GM23338 (cell line): ENCODE results near the gene ELP2. TPM values are rescaled to one million over a fixed set of nuclear protein-coding genes. Genes with fewer than 3 reads are reported as not detected.

Experiments used
- ATAC-seq: fragments of 200-7000 bp; cut with Tn5 transposase; 3 replicates; pipeline ENCODE4 v1.9.1; 2020
- DNase-seq: peaks from one replicate; pipeline ENCODE4 v3.0.0-alpha.2; 2015; ENCODE audit warnings: low spot score
- H2AFZ ChIP-seq: fragments of 200-600 bp; sonication (generic); 2 replicates; pipeline ENCODE4 v1.8.0; 2016; ENCODE audit warnings: antibody characterized with exemption, mild to moderate bottlenecking, moderate library complexity
- H3F3A ChIP-seq: fragments of 200-600 bp; sonication (generic); replicated peaks from 2 replicates; pipeline ENCODE4 v1.8.0; 2017; ENCODE audit warnings: antibody characterized with exemption, mixed run types, low read depth
- H3K27ac ChIP-seq: fragments of 200-600 bp; sonication (generic); 2 replicates; pipeline ENCODE4 v1.6.1; 2016; ENCODE audit warnings: low read depth
- H3K27me3 ChIP-seq: fragments of 200-600 bp; sonication (generic); 2 replicates; pipeline ENCODE4 v1.8.0; 2016; ENCODE audit warnings: mild to moderate bottlenecking, mixed run types, moderate library complexity; ENCODE audit not compliant: insufficient read depth
- H3K36me3 ChIP-seq: fragments of 200-600 bp; sonication (generic); 2 replicates; pipeline ENCODE4 v1.8.0; 2016; ENCODE audit warnings: mild to moderate bottlenecking; ENCODE audit not compliant: insufficient read depth
- H3K4me1 ChIP-seq: fragments of 200-600 bp; sonication (generic); 2 replicates; pipeline ENCODE4 v1.8.0; 2016; ENCODE audit warnings: mild to moderate bottlenecking, moderate library complexity; ENCODE audit not compliant: insufficient read depth
- H3K4me2 ChIP-seq: fragments of 200-600 bp; sonication (generic); 2 replicates; pipeline ENCODE4 v1.7.1; 2017; ENCODE audit warnings: mixed run types
- H3K4me3 ChIP-seq: fragments of 200-600 bp; sonication (generic); 2 replicates; pipeline ENCODE4 v1.6.1; 2016; ENCODE audit warnings: mixed run types
- H3K79me2 ChIP-seq: fragments of 200-600 bp; sonication (generic); replicated peaks from 2 replicates; pipeline ENCODE4 v1.8.0; 2017; ENCODE audit warnings: mild to moderate bottlenecking; ENCODE audit not compliant: insufficient read depth
- H3K9me2 ChIP-seq: fragments of 200-600 bp; sonication (generic); 2 replicates; pipeline ENCODE4 v1.8.0; 2017; ENCODE audit not compliant: insufficient read depth
- H4K20me1 ChIP-seq: fragments of 200-600 bp; sonication (generic); replicated peaks from 2 replicates; pipeline ENCODE4 v1.8.0; 2017; ENCODE audit warnings: mild to moderate bottlenecking; ENCODE audit not compliant: insufficient read depth
- H3K27ac Mint-ChIP-seq: 2 replicates; pipeline ENCODE4 v1.8.0; 2020; ENCODE audit warnings: inconsistent platforms, mild to moderate bottlenecking, moderate library complexity, mixed read lengths
- H3K27me3 Mint-ChIP-seq: 3 replicates; pipeline ENCODE4 v1.8.0; 2022; ENCODE audit warnings: low read depth, mild to moderate bottlenecking, moderate library complexity, mixed read lengths, inconsistent platforms; ENCODE audit not compliant: insufficient read depth, poor library complexity
- H3K36me3 Mint-ChIP-seq: 3 replicates; pipeline ENCODE4 v1.8.0; 2021; ENCODE audit warnings: low read depth, mild to moderate bottlenecking, inconsistent platforms, moderate library complexity, mixed read lengths
- H3K4me1 Mint-ChIP-seq: 3 replicates; pipeline ENCODE4 v1.8.0; 2020; ENCODE audit warnings: mild to moderate bottlenecking, inconsistent platforms, mixed read lengths
- H3K4me3 Mint-ChIP-seq: 3 replicates; pipeline ENCODE4 v1.8.0; 2021; ENCODE audit warnings: moderate library complexity, mild to moderate bottlenecking, inconsistent platforms, mixed read lengths
- H3K9me3 Mint-ChIP-seq: 3 replicates; pipeline ENCODE4 v1.8.0; 2020; ENCODE audit warnings: moderate library complexity, mild to moderate bottlenecking, inconsistent platforms, mixed read lengths
- CREB1 ChIP-seq: fragments of 250-450 bp; sonication (Bioruptor Pico); IDR thresholded peaks from 2 replicates; pipeline ENCODE4 v1.5.0; 2020; ENCODE audit warnings: low read depth, mild to moderate bottlenecking, moderate library complexity
- EZH2 ChIP-seq: fragments of 200-600 bp; sonication (generic); IDR thresholded peaks from one replicate; pipeline ENCODE4 v1.8.0; 2017; ENCODE audit warnings: antibody characterized with exemption, mild to moderate bottlenecking, low read depth; ENCODE audit not compliant: unreplicated experiment
- EZH2phosphoT487 ChIP-seq: fragments of 200-600 bp; sonication (generic); IDR thresholded peaks from one replicate; pipeline ENCODE4 v1.8.1; 2018; ENCODE audit warnings: antibody characterized with exemption; ENCODE audit not compliant: unreplicated experiment
- JUNB ChIP-seq: IDR thresholded peaks from one replicate; pipeline ENCODE4 v1.6.1; 2016; ENCODE audit warnings: antibody characterized with exemption; ENCODE audit not compliant: unreplicated experiment
- NANOG ChIP-seq: IDR thresholded peaks from 2 replicates; pipeline ENCODE4 v1.6.1; 2016; ENCODE audit warnings: antibody characterized with exemption, borderline replicate concordance
- POLR2AphosphoS5 ChIP-seq: IDR thresholded peaks from 2 replicates; pipeline ENCODE4 v1.6.1; 2016; ENCODE audit warnings: antibody characterized with exemption, low read depth
- STAT1 ChIP-seq: IDR thresholded peaks from one replicate; pipeline ENCODE4 v1.6.1; 2016; ENCODE audit warnings: antibody characterized with exemption; ENCODE audit not compliant: unreplicated experiment
- ZNF114 ChIP-seq: fragments of 250-450 bp; sonication (Bioruptor Pico); IDR thresholded peaks from 2 replicates; pipeline ENCODE4 v1.5.0; 2020; ENCODE audit warnings: mild to moderate bottlenecking, moderate library complexity
- ZNF331 ChIP-seq: fragments of 250-450 bp; sonication (Bioruptor Pico); IDR thresholded peaks from 2 replicates; pipeline ENCODE4 v1.5.0; 2020; ENCODE audit warnings: low read depth, mild to moderate bottlenecking, moderate library complexity
- polyA plus RNA-seq: library from polyadenylated mRNA; unstranded; fragments of >200 nt; fragmentation: Nextera tagmentation; extraction: Ambion mirVana; gene quantifications from 2 replicates; pipeline ENCODE4 v1.2.1, GENCODE V29; 2016
- total RNA-seq: library from RNA; depleted of rRNA; stranded (reverse); fragments of >200 nt; shearing (Covaris generic); gene quantifications from 2 replicates; pipeline ENCODE4 v1.2.3, GENCODE V29; 2014
- TF ChIP-seq, protein P1 (sequence below), 2 experiments: fragments of 200-600 bp in 1 of 2; sonication (generic) in 1 of 2; conservative IDR thresholded peaks; 2 replicates each; pipeline versions ENCODE4 v1.5.1 to v1.6.1; 2016 to 2017; ENCODE audit warnings: antibody characterized with exemption in 2 of 2, low read depth in 2 of 2, mild to moderate bottlenecking in 2 of 2, moderate library complexity in 1 of 2
- TF ChIP-seq, protein P2 (sequence below): IDR thresholded peaks from one replicate; pipeline ENCODE4 v1.6.1; 2018; ENCODE audit warnings: antibody characterized with exemption; ENCODE audit not compliant: unreplicated experiment
- TF ChIP-seq, protein P3 (sequence below): fragments of 250-450 bp; sonication (Bioruptor Pico); IDR thresholded peaks from 2 replicates; pipeline ENCODE4 v1.5.0; 2020; ENCODE audit warnings: mild to moderate bottlenecking, moderate library complexity
- TF ChIP-seq, protein P4 (sequence below): IDR thresholded peaks from 2 replicates; pipeline ENCODE4 v1.6.1; 2016; ENCODE audit warnings: antibody characterized with exemption

The ELP2 gene
- total and polyA plus RNA-seq, 2 experiments from 2014 or later = 119 to 135 TPM

DNA sequence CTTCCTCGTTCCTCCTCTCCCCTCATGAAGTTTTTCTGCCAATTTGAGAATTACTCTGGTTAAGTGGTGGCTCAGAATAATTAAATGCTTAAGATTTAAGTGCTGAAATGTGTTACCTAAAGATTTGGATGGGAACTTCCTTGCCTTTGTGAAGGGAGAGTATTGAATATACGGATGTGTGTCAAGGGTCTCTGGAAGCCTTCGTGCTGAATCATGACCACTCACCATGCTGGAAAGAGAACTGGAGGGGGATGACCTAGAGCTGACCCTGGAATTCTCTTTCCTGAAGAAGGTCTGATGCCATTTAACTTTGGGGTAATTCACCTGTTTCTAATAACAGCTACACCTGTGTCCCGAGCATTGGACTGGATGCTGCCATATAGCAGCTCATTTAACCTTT is 59.8 kb downstream of the ELP2 start:
- ATAC-seq = no peak
- Mint-ChIP-seq H3K27me3 (peaks cover 31% of the 10 kb centered on the region), H3K27ac (no peak overlapping the region), H3K9me3 (no peaks in the 10 kb centered on the region), H3K36me3 (peaks cover 19% of the 10 kb centered on the region), H3K4me3 (peak overlapping the region; percentile 92; the same call in 2 of the 3 replicates), H3K4me1 (peaks cover 28% of the 10 kb centered on the region)
- Histone ChIP-seq H3K27me3 (peaks cover 44% of the 10 kb centered on the region), H2AFZ (no peak overlapping the region), H3K4me3 (no peak overlapping the region), H3K4me2 (peak overlapping the region; percentile 99), H3K27ac (no peak overlapping the region), H3K36me3 (no peaks in the 10 kb centered on the region), H3K4me1 (peaks cover 14% of the 10 kb centered on the region), H3K9me2 (no peaks in the 10 kb centered on the region), H3F3A (peaks cover 12% of the 10 kb centered on the region), H4K20me1 (peaks cover 20% of the 10 kb centered on the region), H3K79me2 (peaks cover 11% of the 10 kb centered on the region; the same call in 1 of the 2 replicates)
- no peak for TF ChIP-seq JUNB
- TF ChIP-seq, protein P1, sequence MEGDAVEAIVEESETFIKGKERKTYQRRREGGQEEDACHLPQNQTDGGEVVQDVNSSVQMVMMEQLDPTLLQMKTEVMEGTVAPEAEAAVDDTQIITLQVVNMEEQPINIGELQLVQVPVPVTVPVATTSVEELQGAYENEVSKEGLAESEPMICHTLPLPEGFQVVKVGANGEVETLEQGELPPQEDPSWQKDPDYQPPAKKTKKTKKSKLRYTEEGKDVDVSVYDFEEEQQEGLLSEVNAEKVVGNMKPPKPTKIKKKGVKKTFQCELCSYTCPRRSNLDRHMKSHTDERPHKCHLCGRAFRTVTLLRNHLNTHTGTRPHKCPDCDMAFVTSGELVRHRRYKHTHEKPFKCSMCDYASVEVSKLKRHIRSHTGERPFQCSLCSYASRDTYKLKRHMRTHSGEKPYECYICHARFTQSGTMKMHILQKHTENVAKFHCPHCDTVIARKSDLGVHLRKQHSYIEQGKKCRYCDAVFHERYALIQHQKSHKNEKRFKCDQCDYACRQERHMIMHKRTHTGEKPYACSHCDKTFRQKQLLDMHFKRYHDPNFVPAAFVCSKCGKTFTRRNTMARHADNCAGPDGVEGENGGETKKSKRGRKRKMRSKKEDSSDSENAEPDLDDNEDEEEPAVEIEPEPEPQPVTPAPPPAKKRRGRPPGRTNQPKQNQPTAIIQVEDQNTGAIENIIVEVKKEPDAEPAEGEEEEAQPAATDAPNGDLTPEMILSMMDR (conservative IDR thresholded peaks at IDR 0.05; ENCODE audit: low read depth in 2 of 2) = no peak
- TF ChIP-seq ZNF331 (CRISPR knock-in tag) = no peak
- TF ChIP-seq, protein P2, sequence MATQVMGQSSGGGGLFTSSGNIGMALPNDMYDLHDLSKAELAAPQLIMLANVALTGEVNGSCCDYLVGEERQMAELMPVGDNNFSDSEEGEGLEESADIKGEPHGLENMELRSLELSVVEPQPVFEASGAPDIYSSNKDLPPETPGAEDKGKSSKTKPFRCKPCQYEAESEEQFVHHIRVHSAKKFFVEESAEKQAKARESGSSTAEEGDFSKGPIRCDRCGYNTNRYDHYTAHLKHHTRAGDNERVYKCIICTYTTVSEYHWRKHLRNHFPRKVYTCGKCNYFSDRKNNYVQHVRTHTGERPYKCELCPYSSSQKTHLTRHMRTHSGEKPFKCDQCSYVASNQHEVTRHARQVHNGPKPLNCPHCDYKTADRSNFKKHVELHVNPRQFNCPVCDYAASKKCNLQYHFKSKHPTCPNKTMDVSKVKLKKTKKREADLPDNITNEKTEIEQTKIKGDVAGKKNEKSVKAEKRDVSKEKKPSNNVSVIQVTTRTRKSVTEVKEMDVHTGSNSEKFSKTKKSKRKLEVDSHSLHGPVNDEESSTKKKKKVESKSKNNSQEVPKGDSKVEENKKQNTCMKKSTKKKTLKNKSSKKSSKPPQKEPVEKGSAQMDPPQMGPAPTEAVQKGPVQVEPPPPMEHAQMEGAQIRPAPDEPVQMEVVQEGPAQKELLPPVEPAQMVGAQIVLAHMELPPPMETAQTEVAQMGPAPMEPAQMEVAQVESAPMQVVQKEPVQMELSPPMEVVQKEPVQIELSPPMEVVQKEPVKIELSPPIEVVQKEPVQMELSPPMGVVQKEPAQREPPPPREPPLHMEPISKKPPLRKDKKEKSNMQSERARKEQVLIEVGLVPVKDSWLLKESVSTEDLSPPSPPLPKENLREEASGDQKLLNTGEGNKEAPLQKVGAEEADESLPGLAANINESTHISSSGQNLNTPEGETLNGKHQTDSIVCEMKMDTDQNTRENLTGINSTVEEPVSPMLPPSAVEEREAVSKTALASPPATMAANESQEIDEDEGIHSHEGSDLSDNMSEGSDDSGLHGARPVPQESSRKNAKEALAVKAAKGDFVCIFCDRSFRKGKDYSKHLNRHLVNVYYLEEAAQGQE = no peak
- no peak for TF ChIP-seq NANOG
- no peak for TF ChIP-seq EZH2
- no peak for TF ChIP-seq STAT1
- TF ChIP-seq, protein P3, sequence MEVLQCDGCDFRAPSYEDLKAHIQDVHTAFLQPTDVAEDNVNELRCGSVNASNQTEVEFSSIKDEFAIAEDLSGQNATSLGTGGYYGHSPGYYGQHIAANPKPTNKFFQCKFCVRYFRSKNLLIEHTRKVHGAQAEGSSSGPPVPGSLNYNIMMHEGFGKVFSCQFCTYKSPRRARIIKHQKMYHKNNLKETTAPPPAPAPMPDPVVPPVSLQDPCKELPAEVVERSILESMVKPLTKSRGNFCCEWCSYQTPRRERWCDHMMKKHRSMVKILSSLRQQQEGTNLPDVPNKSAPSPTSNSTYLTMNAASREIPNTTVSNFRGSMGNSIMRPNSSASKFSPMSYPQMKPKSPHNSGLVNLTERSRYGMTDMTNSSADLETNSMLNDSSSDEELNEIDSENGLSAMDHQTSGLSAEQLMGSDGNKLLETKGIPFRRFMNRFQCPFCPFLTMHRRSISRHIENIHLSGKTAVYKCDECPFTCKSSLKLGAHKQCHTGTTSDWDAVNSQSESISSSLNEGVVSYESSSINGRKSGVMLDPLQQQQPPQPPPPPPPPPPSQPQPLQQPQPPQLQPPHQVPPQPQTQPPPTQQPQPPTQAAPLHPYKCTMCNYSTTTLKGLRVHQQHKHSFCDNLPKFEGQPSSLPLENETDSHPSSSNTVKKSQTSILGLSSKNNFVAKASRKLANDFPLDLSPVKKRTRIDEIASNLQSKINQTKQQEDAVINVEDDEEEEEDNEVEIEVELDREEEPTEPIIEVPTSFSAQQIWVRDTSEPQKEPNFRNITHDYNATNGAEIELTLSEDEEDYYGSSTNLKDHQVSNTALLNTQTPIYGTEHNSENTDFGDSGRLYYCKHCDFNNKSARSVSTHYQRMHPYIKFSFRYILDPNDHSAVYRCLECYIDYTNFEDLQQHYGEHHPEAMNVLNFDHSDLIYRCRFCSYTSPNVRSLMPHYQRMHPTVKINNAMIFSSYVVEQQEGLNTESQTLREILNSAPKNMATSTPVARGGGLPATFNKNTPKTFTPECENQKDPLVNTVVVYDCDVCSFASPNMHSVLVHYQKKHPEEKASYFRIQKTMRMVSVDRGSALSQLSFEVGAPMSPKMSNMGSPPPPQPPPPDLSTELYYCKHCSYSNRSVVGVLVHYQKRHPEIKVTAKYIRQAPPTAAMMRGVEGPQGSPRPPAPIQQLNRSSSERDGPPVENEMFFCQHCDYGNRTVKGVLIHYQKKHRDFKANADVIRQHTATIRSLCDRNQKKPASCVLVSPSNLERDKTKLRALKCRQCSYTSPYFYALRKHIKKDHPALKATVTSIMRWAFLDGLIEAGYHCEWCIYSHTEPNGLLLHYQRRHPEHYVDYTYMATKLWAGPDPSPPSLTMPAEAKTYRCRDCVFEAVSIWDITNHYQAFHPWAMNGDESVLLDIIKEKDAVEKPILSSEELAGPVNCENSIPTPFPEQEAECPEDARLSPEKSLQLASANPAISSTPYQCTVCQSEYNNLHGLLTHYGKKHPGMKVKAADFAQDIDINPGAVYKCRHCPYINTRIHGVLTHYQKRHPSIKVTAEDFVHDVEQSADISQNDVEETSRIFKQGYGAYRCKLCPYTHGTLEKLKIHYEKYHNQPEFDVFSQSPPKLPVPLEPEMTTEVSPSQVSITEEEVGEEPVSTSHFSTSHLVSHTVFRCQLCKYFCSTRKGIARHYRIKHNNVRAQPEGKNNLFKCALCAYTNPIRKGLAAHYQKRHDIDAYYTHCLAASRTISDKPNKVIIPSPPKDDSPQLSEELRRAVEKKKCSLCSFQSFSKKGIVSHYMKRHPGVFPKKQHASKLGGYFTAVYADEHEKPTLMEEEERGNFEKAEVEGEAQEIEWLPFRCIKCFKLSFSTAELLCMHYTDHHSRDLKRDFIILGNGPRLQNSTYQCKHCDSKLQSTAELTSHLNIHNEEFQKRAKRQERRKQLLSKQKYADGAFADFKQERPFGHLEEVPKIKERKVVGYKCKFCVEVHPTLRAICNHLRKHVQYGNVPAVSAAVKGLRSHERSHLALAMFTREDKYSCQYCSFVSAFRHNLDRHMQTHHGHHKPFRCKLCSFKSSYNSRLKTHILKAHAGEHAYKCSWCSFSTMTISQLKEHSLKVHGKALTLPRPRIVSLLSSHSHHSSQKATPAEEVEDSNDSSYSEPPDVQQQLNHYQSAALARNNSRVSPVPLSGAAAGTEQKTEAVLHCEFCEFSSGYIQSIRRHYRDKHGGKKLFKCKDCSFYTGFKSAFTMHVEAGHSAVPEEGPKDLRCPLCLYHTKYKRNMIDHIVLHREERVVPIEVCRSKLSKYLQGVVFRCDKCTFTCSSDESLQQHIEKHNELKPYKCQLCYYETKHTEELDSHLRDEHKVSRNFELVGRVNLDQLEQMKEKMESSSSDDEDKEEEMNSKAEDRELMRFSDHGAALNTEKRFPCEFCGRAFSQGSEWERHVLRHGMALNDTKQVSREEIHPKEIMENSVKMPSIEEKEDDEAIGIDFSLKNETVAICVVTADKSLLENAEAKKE = no peak
- no peak for TF ChIP-seq CREB1 (CRISPR knock-in tag)
- TF ChIP-seq ZNF114 (CRISPR knock-in tag) = no peak
- no peak for TF ChIP-seq EZH2phosphoT487
- TF ChIP-seq, protein P4, sequence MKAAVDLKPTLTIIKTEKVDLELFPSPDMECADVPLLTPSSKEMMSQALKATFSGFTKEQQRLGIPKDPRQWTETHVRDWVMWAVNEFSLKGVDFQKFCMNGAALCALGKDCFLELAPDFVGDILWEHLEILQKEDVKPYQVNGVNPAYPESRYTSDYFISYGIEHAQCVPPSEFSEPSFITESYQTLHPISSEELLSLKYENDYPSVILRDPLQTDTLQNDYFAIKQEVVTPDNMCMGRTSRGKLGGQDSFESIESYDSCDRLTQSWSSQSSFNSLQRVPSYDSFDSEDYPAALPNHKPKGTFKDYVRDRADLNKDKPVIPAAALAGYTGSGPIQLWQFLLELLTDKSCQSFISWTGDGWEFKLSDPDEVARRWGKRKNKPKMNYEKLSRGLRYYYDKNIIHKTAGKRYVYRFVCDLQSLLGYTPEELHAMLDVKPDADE = no peak
- TF ChIP-seq POLR2AphosphoS5 = no peak
- DNase-seq = no peak
